ENCODE data around the gene TRAPPC3.

Gene TRAPPC3

DNA sequence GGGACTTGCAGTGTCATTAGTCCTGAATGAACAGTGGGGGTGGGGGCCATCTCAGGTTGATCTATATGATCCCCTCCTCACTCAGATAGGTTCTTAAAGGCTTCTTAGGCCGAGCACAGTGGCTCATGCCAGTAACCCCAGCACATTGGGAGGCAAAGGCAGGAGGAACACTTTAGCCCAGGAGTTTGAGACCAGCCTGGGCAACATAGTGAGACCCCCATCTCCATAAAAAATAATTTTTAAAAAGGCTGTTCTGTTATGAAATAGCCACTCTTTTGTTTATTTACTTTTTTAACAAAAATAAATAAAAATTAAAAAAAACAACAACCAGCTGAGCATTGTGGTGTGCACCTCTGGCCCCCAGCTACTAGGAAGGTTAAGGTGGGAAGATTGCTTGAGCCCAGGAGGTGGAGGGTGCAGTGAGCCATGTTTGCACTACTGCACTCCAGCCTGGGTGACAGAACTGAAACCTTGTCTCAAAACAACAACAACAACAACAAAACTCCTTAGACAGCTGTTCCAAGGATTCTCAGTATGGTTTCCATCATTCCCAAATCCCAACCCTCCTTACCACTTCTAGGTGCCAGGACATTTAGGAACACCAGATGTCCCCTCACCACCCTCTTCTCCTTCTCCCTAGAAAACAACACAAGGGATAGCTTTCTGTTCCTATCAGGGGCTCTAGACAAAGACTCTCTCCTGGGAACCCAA is 2.0 kb upstream of the TRAPPC3 start:
- DNase-seq = no peak

GRCh38 chr1:36150296-36151133 is 1.2 kb upstream of the TRAPPC3 start:
- DNase-seq = peak; percentile 87

- DNase-seq = no peak
These were observed 648 bp upstream of the TRAPPC3 start for GRCh38 chr1:36149973-36150295.

DNA sequence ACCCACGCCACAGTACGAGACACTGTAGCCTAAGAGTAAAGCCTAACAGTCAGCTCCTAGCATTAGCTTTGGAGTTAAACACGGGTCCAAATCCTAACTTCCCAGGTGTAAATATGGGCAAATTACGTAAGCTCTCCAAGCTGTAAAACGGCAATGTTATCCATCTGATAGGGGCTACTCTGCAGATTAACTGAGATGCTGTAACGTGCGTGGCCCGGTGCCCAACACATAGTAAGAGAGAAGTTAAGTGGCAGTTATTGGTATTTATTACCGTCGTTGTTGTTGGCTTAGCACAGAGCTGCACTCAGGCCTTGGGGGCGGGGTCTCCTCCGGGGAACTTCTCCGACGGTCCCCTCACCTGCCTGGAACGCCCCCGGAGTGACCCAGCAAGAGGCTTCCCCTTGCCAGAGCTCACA is 457 bp downstream of the TRAPPC3 start:
- no peak for DNase-seq

DNA sequence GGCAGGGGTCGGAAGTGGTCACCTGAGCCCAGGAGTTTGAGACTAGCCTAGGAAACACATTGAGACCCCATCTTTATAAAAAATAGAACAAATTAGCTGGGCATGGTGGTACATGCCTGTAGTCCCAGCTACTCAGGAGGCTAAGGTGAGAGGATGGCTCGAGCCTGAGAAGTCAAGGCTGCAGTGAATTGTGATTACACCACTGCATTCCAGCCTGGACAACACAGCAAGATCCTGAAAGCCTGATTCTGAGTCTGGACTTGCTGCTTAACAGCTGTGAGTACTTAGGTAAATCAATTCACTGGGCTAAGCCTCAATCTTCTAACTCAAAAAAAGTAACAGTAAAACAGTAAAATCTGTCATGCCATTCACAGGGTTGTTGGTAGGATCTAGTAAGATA is 4.9 kb downstream of the TRAPPC3 start:
- no peak for DNase-seq

DNA sequence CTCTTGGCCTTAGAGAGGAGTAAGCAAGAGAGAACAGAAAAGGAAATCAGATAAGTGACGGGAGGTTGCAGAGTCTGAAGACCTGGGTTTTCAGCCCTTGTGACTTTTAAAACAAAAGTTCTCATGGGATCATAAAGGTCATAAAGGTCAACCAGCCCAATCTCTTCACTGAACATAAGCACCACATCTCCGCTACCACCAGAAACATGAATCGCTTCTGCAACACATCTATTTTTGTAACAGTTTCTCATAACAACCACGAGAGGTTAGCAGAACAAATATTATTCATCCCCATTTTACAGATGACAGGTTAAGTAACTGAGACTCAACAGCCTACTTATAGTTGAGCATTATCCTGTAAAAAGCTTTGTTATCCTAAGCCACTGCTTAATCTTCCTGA is 5.9 kb downstream of the TRAPPC3 start:
- DNase-seq = no peak

DNA sequence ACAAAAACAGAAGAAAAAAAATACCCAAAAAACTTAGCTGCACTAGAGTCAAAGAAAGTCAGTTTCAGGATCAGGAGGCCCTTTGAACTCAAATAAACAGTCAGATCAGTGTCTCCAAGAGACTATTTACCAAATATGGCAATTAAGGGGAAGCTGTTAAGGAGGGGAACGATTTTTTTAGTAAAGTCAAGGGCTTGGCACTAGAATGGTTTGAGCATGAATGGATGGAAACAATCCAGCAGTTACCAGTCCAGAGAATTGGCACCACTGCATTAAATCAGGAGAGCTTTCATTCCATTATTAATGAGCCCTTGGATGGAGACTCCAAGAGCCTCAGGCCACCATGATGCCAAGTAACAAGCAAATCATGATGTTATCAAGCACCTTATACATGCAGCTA is 7.2 kb downstream of the TRAPPC3 start:
- DNase-seq = no peak

GRCh38 chr1:36139521-36139920 is 9.8 kb downstream of the TRAPPC3 start:
- no peak for DNase-seq

DNA sequence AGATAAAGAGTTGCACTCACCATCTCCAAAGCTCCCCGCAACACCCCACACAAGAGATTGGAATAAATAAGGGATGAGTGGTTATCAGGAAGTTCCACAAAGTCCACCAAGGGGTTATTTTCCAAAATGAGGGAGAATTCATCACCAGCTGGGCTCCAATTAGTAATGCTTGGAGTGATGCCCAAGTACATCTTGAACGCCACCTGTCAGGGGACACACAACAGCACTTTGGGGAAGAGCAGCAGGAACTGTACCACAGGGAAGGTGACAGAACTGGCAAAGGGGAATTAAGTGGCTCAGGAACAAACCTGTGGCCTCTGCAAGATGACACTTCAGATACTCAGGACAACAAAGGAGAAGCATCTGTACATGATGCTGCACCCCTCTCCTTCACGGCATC is 11.5 kb downstream of the TRAPPC3 start:
- DNase-seq = peak; percentile 34

- no peak for DNase-seq
These were observed 12.1 kb downstream of the TRAPPC3 start for GRCh38 chr1:36137226-36137625.

GRCh38 chr1:36136535-36136934 is 12.8 kb downstream of the TRAPPC3 start:
- DNase-seq = no peak

- no peak for DNase-seq
These were observed 13.5 kb downstream of the TRAPPC3 start for GRCh38 chr1:36135796-36136195.

- no peak for DNase-seq
These were observed 14.0 kb downstream of the TRAPPC3 start for GRCh38 chr1:36135330-36135667.

DNA sequence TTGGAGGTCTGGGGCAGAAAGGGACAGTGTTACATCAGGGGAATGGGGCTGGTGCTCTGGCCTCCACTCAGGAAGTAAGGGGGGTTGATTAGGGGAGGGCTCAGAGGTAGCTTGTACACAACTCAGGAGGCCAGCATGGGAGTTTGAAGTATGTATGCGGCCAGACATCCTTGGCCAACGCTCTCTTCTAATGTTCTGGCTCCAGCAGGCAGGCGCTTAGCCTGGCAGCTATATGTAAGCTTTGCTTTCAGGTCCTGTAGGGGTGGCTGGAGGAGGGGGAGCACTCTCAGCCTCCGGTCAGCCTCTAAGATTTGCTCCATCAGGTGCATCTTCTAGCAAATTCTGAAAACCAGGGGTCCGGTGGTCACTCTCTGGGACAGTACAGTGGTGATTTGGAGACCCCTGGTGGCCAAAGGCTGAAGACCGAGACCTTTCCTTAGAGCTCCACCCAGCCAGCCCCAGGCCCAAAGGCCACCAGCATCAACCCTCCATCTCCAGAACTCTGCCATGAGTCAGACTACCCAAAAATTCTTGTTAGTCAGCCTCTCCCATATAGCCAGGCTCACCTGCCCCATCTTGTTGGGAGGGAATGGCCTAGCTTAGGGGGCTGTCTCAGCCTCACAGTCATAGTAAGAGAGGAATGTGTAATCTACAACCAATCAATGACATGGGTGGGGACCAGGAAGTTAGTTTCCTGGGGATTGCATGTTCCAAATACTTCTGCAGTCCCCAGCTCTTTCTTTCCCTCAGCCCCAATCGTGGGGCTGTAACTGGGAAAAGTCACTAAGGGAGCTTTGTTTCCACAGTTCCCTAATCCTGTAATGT is 14.6 kb downstream of the TRAPPC3 start:
- peak; percentile 11 for DNase-seq

DNA sequence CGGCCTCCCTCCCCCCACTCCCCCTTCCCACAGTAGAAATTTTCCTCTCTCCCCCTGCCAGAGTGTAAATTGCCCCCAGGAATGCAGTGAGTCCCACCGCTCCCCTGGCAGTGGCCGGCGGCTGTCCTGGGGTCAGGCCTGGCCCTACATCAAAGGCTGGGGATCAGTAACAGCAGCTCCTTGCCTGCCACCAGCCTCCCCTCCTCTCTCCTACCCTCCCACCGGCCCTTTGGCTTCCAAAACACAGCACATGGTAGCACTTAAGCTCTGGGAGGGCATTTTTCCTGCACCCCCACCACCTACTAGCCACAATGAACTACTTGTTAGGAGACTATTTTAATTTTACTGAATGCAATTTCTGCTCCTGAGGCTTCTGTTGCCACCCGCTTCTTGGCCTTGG is 15.3 kb downstream of the TRAPPC3 start:
- no peak for DNase-seq

GRCh38 chr1:36133484-36133883 is 15.8 kb downstream of the TRAPPC3 start:
- DNase-seq = no peak

DNA sequence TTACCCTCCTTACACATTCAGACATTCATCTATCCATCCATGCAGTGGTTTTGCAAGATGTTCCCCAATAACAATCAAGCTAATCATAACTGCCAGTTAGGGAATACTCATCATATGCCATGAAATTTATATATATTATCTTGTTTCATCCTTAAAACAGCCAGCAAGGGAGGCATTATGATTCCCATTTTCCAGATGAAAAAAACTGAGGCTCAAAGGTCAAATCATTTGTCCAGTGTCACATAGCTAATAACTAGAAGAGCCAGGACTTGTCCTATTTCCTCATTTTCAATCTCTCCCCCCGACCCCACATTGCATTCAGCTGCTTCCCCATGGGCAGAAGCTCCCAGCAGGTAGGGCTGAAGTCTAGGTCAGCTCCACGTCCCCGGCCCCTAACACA is 17.3 kb downstream of the TRAPPC3 start:
- DNase-seq = no peak

DNA sequence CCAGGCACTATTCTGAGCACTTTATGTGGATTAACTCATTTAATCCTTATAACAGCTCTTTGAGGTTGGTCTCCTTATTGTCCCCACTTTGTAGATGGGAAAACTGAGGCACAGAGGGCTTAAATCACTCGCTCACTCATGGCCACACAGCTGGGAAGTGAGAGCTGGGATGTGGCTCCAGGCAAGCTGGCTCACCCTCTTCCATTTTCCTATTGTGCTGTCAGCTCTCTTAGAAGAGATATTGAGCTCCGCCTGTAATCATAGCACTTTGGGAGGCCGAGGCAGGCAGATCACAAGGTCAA is 20.4 kb downstream of the TRAPPC3 start:
- DNase-seq = no peak

- DNase-seq = no peak
These were observed 21.0 kb downstream of the TRAPPC3 start for GRCh38 chr1:36128126-36128904.

- no peak for DNase-seq
These were observed 22.3 kb downstream of the TRAPPC3 start for GRCh38 chr1:36126797-36127500.

DNA sequence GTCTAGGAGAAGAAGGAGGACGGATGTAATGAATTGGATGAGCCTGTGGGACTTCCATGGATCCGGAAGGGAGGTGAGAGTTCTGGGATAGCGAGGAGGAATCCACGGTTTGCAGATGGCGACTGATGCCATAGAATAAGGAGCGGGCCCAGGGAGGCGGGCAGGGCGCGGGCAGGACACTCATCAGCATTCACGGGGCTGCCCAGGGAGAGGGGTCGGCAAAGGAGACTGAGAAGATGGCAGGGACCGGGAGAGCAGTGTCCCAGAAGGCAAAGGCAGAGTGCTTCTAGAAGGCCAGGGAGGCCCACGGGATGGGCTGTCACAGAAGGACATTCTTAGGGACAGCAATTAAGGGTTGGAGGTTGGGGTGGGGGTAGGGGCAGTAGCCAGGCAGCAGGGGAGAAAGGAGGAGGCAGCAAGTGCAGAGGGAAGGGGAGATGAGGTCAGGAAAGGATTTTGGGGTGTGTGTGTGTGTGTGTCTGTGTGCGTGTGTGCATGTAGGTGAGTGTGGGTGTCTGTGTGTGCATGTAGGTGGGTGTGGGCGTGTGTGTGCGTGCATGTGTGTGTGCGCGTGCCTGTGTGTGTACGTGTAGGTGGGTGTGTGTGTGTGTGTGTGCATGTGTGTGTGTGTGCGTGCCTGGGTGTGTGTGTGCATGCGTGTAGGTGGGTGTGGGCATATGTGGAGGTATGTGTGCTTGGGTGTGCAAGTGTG is 23.1 kb downstream of the TRAPPC3 start:
- DNase-seq = no peak

Measured in COR-L47 (cell line).